ENCODE results near the gene KLHL29.

Gene KLHL29

DNA sequence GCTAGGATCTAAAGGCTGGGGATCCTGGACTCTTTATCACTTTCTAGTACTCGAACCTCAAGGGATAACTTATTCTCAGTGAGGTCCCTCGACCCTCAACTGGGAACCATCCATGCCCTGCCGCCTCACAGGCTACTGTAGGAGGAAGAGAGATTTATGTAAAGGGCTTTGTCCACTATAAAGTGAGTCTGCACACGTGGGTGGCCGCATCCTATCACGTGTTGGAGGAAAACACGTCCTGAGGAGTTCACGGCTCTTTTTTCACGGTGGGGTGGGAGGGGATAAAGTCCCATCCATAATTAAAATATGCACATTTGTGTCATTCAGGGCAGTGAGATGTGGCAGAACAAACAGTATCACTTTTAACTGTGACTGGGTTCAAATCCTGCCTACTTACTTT is 176.6 kb downstream of the KLHL29 start:
- ATAC-seq (replicated peaks) (no peak), DNase-seq (no peak)
- H3K36me3 Mint-ChIP-seq (ENCODE audit: insufficient read depth): no peaks in the 10 kb centered on the region
- peaks cover 4 to 6% of the 10 kb centered on the region in 2 donors for H3K27me3 Mint-ChIP-seq
- no peaks in the 10 kb centered on the region for H3K4me1 Mint-ChIP-seq (ENCODE audit: low read depth in 2 of 2)
- no peaks in the 10 kb centered on the region for H3K9me3 Mint-ChIP-seq
- no peak overlapping the region for H3K27ac Mint-ChIP-seq
- H3K4me3 Mint-ChIP-seq: no peak overlapping the region

DNA sequence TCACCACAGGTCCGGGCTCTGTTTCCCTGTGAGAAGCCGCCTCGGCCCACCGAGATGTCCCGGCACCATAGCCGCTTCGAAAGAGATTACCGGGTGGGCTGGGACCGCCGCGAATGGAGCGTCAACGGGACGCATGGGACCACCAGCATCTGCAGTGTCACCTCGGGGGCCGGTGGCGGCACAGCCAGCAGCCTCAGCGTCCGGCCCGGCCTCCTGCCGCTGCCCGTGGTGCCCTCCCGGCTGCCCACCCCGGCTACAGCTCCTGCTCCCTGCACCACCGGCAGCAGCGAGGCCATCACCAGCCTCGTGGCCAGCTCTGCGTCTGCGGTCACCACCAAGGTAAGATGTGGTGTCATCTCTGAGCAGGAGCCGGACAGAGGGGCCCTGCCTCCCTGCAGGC is 177.2 kb downstream of the KLHL29 start:
- Mint-ChIP-seq H3K27ac (no peak overlapping the region), H3K4me3 (no peak overlapping the region), H3K36me3 (ENCODE audit: insufficient read depth) (no peaks in the 10 kb centered on the region), H3K9me3 (no peaks in the 10 kb centered on the region), H3K27me3 (peaks cover 4 to 7% of the 10 kb centered on the region in 2 donors), H3K4me1 (ENCODE audit: low read depth in 2 of 2) (no peaks in the 10 kb centered on the region)
- ATAC-seq (replicated peaks): no peak
- no peak for DNase-seq

DNA sequence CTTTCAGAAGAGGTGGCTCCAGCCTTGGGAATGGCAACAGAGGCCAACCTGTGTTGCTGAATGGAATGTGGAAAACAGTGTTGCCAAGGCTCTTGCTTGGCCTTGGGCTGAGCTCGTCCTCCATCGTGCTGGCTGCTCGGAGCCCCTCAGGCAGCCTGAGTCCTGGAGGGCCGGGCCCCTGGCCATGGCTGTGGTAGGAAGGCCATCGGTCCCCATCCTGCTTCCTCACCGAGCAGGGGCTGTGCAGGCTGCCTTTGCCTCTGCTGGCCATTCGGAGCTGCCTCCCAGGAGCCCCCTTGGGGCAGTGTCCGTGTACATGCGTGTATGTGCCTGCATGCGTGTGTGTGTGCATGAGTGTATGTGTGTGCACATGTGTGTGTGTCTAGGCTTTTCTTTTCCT is 178.2 kb downstream of the KLHL29 start:
- Mint-ChIP-seq H3K4me1 (ENCODE audit: low read depth in 2 of 2) (no peaks in the 10 kb centered on the region), H3K4me3 (no peak overlapping the region), H3K27me3 (peaks cover 11 to 17% of the 10 kb centered on the region in 2 donors), H3K9me3 (no peaks in the 10 kb centered on the region), H3K27ac (no peak overlapping the region), H3K36me3 (ENCODE audit: insufficient read depth) (no peaks in the 10 kb centered on the region)
- DNase-seq (no peak), ATAC-seq (replicated peaks) (no peak)

DNA sequence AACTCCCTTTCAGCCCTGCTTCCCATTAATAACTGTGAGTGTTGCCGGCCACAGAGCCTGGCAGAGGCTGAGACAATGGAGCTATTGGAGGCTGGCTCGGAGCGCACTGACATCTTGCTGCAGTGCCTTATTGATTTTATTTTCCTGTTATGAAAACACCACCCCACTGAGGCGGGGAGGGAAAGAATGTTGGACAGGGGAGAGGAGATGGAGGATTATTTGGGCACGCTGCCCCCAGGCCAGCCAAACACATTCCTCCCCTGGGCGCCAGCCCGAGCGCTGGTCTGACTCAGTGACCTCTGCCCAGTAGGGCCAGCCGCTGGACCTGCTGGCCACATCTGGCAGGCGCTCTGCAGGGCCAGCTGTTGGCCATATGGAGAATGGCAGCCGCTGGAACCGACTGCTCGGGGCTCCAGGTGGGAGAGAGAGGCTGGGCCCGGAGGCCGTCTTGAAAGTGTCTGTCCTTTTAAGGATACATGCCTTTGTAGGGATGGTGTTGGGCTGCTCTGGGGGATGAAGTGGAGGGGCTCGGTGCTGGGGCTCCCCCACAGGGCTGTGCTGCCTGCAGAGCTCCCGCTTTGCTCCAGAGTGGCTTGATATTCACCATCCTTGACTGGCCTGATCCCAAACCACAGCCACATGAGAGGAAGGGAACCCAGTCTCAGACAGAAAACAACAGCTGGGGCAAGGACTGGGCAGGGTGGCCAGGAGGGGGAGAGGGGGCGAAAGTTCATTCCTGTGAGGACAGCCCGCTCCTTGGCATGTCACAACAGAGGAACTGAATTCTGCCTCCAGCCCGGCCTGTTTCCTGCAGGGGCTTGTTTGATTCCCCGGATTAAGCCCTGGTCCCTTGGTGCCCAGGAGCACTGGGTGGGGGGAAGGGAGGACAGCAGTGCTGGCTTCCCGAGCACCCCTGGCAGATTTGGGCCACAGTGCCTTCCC is 179.0 kb downstream of the KLHL29 start:
- no peaks in the 10 kb centered on the region for H3K9me3 Mint-ChIP-seq
- no peak overlapping the region for H3K27ac Mint-ChIP-seq
- DNase-seq (no peak), ATAC-seq (replicated peaks) (no peak)
- peaks cover 11 to 20% of the 10 kb centered on the region in 2 donors for H3K27me3 Mint-ChIP-seq
- no peaks in the 10 kb centered on the region for H3K36me3 Mint-ChIP-seq (ENCODE audit: insufficient read depth)
- no peak overlapping the region for H3K4me3 Mint-ChIP-seq
- no peaks in the 10 kb centered on the region for H3K4me1 Mint-ChIP-seq (ENCODE audit: low read depth in 2 of 2)

DNA sequence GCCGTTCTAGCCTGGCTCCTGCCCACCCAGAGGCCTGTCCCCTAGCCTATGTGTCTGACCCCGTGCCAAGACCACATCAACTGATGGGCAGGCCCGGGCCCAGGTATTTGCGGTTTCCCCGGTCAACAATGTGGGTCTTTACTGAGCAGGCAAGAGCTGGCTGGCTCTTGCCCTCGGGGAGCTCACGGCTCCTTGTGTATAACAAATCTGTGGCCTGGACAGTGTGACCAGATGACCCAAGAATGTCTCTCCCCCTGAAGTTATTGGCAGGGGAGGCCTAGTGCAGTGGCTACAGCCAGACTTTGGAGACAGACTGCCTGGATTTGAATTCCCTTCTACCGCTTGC is 179.6 kb downstream of the KLHL29 start:
- Mint-ChIP-seq H3K27me3 (peaks cover 11 to 20% of the 10 kb centered on the region in 2 donors), H3K4me3 (no peak overlapping the region), H3K27ac (no peak overlapping the region), H3K4me1 (ENCODE audit: low read depth in 2 of 2) (no peaks in the 10 kb centered on the region), H3K36me3 (ENCODE audit: insufficient read depth) (no peaks in the 10 kb centered on the region), H3K9me3 (no peaks in the 10 kb centered on the region)
- ATAC-seq (replicated peaks) (no peak), DNase-seq (no peak)

DNA sequence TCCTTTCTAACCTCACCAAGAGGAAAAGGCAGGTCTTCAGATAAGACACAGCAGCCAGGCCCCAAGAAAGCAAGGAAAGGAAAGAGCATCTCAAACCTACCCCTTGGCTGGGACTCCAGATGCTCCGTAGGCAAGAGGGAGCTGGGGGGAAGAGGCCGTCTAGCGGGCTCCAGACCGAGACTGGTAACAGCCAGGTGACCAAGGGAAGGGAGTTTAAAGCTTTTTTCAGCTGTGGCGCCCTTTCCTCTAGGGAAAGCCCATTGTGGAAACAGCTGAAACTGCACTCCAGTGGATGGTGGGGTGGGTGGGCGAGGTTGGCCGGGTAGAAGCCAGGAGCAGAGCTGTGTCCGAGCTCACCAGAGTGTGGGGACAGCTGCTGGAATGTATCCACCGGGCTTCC is 180.4 kb downstream of the KLHL29 start:
- no peak overlapping the region for H3K27ac Mint-ChIP-seq
- no peak overlapping the region for H3K4me3 Mint-ChIP-seq
- no peaks in the 10 kb centered on the region for H3K36me3 Mint-ChIP-seq (ENCODE audit: insufficient read depth)
- no peaks in the 10 kb centered on the region for H3K4me1 Mint-ChIP-seq (ENCODE audit: low read depth in 2 of 2)
- H3K27me3 Mint-ChIP-seq: peaks cover 11 to 25% of the 10 kb centered on the region in 2 donors
- no peaks in the 10 kb centered on the region for H3K9me3 Mint-ChIP-seq
- ATAC-seq (replicated peaks) (no peak), DNase-seq (no peak)

DNA sequence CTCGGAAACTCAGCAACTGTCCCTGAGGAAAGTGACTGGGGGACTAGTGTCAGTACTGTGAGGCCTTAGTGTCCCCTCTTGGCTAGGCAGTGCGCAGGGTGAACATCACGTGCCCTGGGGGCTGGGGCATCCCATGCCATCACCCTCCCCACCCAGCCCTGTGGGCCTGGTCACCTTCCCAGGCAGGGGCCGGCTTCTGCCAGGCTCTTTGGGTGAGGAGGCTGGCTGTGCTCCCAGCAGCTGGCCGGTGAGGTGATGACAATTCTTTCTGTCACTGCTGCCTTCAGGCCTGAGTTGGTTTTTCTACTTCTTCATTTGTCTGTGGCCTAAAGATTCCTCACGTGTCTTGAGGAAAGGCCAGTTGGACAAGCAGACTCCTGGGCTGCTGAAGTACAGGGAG is 180.8 kb downstream of the KLHL29 start:
- Mint-ChIP-seq H3K27me3 (peaks cover 11 to 29% of the 10 kb centered on the region in 2 donors), H3K4me1 (ENCODE audit: low read depth in 2 of 2) (no peaks in the 10 kb centered on the region), H3K36me3 (ENCODE audit: insufficient read depth) (no peaks in the 10 kb centered on the region), H3K27ac (no peak overlapping the region), H3K4me3 (no peak overlapping the region), H3K9me3 (no peaks in the 10 kb centered on the region)
- DNase-seq: no peak
- no peak for ATAC-seq (replicated peaks)

DNA sequence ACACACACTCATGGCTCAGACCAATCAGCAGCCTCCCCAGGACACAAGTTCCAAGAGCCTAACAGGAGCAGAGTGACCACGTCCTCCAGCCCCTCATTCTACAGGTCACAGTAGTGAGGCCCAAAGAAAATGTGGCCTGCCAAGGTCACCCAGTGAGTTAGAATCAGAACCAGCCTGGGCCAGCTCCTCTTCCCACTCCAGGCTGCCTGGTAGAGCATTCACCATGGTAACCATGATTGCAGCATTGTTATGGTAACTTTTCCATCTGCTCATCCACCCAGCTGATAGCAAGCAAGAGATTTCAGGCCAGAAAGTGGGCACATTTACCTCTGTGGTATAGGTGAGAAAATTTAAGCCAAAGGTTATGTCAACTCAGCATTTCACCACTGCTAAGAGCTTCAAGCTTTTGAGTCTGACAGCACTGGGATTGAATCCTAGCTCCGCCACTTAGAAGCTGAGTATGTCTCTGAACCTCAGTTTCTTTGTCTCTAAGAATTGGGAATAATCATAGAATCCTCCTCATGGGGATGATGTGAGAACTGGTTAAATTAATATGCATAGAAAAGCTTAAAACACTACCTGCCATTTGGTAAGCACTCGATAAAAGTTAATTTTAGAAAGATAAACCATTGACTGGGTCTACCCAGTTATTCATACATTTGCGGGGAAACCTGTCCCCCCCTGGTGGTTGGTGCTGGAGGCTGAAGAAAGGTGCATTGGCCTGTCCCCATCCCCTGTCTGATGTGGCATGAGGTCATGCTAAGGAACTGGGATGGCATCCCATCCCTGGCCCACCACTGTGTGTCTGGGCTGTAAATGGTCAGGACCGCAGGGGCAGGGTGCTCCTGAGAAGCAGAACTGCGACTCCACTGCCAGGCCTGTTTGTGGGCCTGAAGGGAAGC is 181.5 kb downstream of the KLHL29 start:
- H3K4me1 Mint-ChIP-seq (ENCODE audit: low read depth in 2 of 2): no peaks in the 10 kb centered on the region
- H3K4me3 Mint-ChIP-seq: no peak overlapping the region
- peaks cover 11 to 36% of the 10 kb centered on the region in 2 donors for H3K27me3 Mint-ChIP-seq
- no peak for ATAC-seq (replicated peaks)
- no peak overlapping the region for H3K27ac Mint-ChIP-seq
- no peak for DNase-seq
- H3K36me3 Mint-ChIP-seq (ENCODE audit: insufficient read depth): no peaks in the 10 kb centered on the region
- H3K9me3 Mint-ChIP-seq: no peaks in the 10 kb centered on the region

DNA sequence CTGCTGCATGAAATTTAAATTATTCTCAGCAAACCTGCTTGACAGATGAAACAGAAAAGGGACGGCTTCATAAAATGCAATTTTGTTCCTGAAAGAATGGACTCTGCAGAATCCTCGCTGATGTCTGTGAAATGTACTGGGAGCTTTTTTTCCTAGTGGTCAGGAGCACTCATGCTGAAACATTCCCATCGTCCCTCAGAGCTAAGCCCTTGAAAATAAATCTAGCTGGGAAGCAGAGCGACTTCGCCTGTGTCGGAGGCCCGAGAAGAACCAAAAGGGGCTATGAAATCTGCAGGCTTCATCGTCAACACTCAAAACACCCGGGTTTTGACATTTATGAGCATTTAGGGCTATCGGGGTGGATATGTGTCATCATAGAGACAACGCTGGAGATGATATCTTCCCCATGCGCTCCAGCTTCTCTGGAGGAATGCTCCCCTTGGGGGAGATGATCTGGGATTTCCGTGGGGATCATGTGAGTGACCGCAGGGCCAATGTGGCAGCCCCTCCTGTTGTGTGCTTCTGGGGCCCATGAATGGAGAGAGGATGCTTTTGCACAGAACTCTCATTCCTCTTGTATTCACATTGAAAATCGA is 182.3 kb downstream of the KLHL29 start:
- no peak for ATAC-seq (replicated peaks)
- Mint-ChIP-seq H3K9me3 (no peaks in the 10 kb centered on the region), H3K36me3 (ENCODE audit: insufficient read depth) (no peaks in the 10 kb centered on the region), H3K4me3 (no peak overlapping the region), H3K4me1 (ENCODE audit: low read depth in 2 of 2) (no peaks in the 10 kb centered on the region), H3K27me3 (peaks cover 18 to 44% of the 10 kb centered on the region in 2 donors), H3K27ac (no peak overlapping the region)
- DNase-seq: no peak

DNA sequence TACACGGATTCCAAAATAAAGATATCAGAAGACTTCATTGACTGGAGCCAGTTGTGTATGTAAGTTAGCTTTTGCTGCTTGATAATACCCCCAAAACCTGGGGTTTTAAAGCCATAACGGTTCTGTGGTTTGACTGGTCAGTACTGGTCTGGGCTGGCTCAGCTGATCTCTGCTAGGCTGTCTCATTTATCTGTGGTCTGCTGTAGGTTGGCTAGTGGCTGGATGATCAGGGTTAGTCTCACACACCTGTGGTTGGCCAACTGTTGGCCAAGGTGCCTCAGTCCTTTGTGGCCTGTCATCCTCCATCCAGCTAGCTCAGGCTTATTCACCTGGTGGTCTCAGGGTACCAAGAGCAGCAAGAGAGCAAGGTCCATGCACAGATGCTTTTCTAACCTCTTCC is 183.2 kb downstream of the KLHL29 start:
- DNase-seq (no peak), ATAC-seq (replicated peaks) (no peak)
- H3K27me3 Mint-ChIP-seq: peaks cover 19 to 47% of the 10 kb centered on the region in 2 donors
- no peaks in the 10 kb centered on the region for H3K36me3 Mint-ChIP-seq (ENCODE audit: insufficient read depth)
- H3K4me1 Mint-ChIP-seq (ENCODE audit: low read depth in 2 of 2): no peaks in the 10 kb centered on the region
- H3K4me3 Mint-ChIP-seq: no peak overlapping the region
- H3K27ac Mint-ChIP-seq: no peak overlapping the region
- H3K9me3 Mint-ChIP-seq: no peaks in the 10 kb centered on the region

DNA sequence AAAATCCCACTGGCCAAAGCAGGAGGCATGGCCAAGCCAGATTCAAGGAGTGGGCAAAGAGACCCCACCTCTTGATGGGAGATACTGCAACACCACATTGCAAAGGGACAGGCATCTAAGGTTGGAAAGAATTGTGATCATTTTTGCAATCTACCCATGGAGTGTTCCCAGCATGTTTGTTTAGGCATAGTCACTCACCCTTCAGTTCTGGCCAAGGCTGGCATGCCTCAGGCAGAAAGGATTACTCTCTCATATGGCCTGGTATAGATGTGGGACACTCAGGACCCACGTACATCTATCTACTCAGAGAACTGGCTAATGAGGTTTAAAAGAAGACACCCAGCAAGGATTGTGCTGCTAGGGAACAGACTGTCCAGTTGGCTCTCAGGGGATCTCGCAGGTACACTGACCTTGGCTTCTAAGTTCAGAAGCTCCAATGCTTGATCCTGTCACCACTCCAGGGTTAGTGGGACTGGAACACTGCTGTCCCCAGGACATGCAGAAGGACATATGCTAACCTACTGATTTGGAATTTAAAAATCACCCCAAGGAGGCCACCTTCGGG is 183.7 kb downstream of the KLHL29 start:
- Mint-ChIP-seq H3K27me3 (peaks cover 18 to 49% of the 10 kb centered on the region in 2 donors), H3K4me3 (no peak overlapping the region), H3K9me3 (no peaks in the 10 kb centered on the region), H3K27ac (no peak overlapping the region), H3K36me3 (ENCODE audit: insufficient read depth) (no peaks in the 10 kb centered on the region), H3K4me1 (ENCODE audit: low read depth in 2 of 2) (no peaks in the 10 kb centered on the region)
- ATAC-seq (replicated peaks) (no peak), DNase-seq (no peak)

DNA sequence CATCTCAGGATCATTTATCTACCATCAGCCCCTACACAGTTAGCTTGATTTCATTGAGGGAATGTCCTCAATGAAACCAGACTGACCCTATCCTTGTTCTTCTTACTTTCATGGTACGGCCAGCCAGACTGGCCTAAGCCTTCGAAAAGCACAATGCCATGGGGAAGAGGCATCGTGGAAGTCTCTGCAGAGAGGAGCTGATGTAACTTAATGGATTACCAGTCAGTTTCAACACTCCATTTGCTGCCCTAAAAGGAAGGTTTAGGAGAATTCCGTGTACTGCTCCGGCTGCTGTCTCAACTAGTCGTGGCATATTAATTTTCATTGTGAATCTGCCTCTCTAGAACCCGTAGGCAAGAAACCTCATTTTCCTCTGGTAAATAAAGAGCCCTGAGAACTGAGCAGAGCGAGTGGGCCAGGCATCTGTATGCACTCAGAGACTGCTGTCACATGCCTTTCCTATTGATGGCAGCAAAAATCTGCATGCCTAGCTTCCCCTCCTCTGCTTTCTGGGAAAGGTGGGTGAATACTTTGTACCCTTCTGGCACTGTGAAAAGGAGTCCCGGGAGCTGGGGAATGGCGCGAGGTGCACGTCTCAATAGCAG is 184.9 kb downstream of the KLHL29 start:
- H3K27ac Mint-ChIP-seq: no peak overlapping the region
- peaks cover 23 to 57% of the 10 kb centered on the region in 2 donors for H3K27me3 Mint-ChIP-seq
- no peaks in the 10 kb centered on the region for H3K4me1 Mint-ChIP-seq (ENCODE audit: low read depth in 2 of 2)
- H3K9me3 Mint-ChIP-seq: no peaks in the 10 kb centered on the region
- DNase-seq: no peak
- ATAC-seq (replicated peaks): no peak
- H3K4me3 Mint-ChIP-seq: no peak overlapping the region
- H3K36me3 Mint-ChIP-seq (ENCODE audit: insufficient read depth): no peaks in the 10 kb centered on the region

DNA sequence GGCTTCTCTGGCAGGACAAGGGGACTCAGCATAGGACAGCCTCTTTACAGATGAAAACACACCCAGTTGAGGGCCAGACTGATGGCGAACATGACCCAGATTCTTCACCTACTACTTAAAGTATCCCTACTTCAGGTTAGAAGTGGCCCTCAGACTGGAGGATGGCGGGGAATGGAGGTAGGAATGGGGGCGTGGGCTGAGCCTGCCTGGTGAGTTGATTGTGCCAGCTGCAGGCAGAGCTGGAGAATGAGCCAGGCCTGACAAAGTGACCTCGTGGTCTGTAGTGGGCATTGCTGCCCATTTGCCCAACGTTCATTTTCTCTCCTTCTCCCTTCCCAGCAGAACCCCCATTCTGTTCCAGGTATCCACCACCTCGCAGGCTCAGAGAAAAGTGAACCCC is 186.1 kb downstream of the KLHL29 start:
- Mint-ChIP-seq H3K4me1 (ENCODE audit: low read depth in 2 of 2) (no peaks in the 10 kb centered on the region), H3K4me3 (no peak overlapping the region), H3K9me3 (no peaks in the 10 kb centered on the region), H3K27ac (no peak overlapping the region), H3K27me3 (peaks cover 23 to 58% of the 10 kb centered on the region in 2 donors), H3K36me3 (ENCODE audit: insufficient read depth) (no peaks in the 10 kb centered on the region)
- ATAC-seq (replicated peaks) (no peak), DNase-seq (no peak)
